GM12873 (cell line): ENCODE measurements around the gene RMND5B.

ENCODE experiments used
- TF ChIP-seq, protein P1 (sequence below): IDR thresholded peaks from 2 replicates; pipeline ENCODE4 v1.5.1; 2012; ENCODE audit warnings: low read depth, mild to moderate bottlenecking, moderate library complexity, low read length, control low read depth; ENCODE audit not compliant: insufficient read depth; ENCODE audit errors: missing control alignments

Gene RMND5B

GRCh38 chr5:178189433-178189832 lies 58.6 kb downstream of the RMND5B start:
- TF ChIP-seq, protein P1, sequence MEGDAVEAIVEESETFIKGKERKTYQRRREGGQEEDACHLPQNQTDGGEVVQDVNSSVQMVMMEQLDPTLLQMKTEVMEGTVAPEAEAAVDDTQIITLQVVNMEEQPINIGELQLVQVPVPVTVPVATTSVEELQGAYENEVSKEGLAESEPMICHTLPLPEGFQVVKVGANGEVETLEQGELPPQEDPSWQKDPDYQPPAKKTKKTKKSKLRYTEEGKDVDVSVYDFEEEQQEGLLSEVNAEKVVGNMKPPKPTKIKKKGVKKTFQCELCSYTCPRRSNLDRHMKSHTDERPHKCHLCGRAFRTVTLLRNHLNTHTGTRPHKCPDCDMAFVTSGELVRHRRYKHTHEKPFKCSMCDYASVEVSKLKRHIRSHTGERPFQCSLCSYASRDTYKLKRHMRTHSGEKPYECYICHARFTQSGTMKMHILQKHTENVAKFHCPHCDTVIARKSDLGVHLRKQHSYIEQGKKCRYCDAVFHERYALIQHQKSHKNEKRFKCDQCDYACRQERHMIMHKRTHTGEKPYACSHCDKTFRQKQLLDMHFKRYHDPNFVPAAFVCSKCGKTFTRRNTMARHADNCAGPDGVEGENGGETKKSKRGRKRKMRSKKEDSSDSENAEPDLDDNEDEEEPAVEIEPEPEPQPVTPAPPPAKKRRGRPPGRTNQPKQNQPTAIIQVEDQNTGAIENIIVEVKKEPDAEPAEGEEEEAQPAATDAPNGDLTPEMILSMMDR: no peak

DNA sequence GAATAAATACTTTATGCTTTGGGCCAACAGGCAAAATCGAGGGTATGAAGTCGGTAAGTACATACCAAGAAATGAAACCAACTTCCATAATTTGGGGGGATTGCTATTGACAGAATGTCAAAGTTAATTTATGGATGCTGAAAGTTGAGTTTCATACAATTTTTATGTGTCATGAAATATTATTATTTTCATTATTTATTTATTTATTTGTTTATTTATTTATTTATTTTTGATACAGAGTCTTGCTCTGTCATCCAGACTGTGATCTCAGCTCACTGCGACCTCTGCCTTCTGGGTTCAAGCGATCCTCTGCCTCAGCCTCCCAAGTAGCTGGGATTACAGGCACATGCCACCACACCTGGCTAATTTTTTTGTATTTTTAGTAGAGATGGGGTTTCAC lies 60.8 kb downstream of the RMND5B start:
- TF ChIP-seq, protein P1: no peak

DNA sequence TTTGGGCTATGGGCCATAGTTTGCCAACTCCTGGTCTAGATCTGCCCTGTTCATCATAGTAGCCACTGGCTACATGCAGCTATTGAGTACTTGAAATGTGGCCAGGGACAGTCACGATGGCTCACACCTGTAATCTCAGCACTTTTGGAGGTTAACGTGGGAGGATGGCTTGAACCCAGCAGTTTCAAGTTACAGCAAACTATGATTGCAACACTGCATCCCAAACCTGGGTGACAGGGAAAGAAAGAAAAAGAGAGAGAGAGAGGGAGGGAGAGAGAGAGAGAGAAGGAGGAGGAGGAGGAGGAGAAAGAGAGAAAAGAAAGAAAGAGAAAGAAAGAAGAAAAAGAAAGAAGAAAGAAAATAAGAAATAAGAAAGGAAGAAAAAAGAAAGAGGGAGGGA lies 61.4 kb downstream of the RMND5B start:
- TF ChIP-seq, protein P1: no peak

GRCh38 chr5:178192787-178193186 lies 62.0 kb downstream of the RMND5B start:
- TF ChIP-seq, protein P1: no peak

DNA sequence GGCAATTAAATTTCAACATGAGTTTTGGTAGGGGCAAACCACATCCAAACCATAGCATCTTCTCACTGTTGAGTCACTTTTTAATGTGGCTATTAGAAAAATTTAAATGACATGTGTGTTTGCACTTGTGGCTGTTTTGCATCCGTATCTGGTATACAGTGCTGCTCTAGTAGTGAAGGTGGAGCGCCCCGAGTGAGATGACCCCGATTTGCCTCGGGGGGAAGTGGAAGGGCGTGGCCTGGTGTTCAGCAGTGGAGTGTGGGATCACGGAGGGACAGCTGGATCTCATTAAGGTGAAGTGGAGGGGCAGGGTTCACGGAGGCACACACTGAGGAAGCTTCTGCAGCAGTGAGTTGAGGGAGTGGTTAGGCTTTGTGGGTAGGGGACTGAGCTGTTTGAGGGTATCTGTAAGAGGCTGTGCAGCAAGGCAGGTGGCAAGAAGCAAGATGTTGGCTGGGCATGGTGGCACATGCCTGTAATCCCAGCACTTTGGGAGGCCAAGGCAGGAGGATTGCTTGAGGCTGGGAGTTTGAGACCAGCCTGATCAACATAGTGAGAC lies 62.5 kb downstream of the RMND5B start:
- TF ChIP-seq, protein P1: no peak

DNA sequence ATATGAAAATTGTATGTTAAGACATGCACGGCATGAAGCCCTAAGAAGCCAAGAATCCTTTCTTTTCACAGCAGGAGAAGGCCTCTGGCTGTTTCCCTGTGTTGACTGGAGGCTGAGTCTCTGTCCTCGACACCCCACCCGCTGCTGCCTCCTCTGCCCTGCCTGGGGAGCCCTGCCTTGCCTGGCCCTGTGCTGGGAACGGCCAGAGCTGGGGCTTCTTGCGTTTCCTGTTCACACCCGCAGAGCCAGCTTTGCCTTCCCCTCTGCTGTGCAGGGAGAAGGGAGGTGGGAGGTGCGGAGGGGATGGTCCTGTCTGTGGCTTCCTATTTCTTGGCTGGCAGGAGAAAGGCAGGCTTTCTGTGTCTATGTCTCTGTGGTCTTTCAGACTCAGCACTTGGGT lies 63.2 kb downstream of the RMND5B start:
- TF ChIP-seq, protein P1: no peak

GRCh38 chr5:178196281-178196812 lies 65.5 kb downstream of the RMND5B start:
- TF ChIP-seq, protein P1: no peak
